ENCODE measurements around the gene SOAT2. TPM values are rescaled to one million over a fixed set of nuclear protein-coding genes. Genes with fewer than 3 reads are reported as not detected.
A peak's percentile ranks its signal among the peaks of the same experiment; 100 is the strongest.
"Not testable (repeated sequence)": the region's sequence is repeated elsewhere in the genome, so short reads cannot be mapped to it uniquely, and the experiment has no call there.

Gene SOAT2
- total and polyA plus RNA-seq, 4 donors = 0.21 TPM; not detected in 3

GRCh38 chr12:53095596-53095895 is 7.7 kb upstream of the SOAT2 start:
- H3K27me3 ChIP-seq (ENCODE audit: control insufficient read depth, insufficient read depth, low read length); H3K36me3 ChIP-seq (ENCODE audit: control insufficient read depth, insufficient read depth, low read length); H3K4me3 ChIP-seq (ENCODE audit: low read depth, low read length); DNase-seq (ENCODE audit: low read depth in 4 of 6, low spot score in 6 of 6); H3K9me3 ChIP-seq (ENCODE audit: control insufficient read depth, insufficient read depth, low read length): not testable (repeated sequence)
- Histone ChIP-seq H3K27ac (ENCODE audit: low read depth, low read length) (peak overlapping the region; percentile 54), H3K4me1 (ENCODE audit: control insufficient read depth, insufficient read depth, low read length) (peaks cover 36% of the 10 kb centered on the region)
- WGBS (ENCODE audit: insufficient coverage) = no CpG with 5 or more reads among the region's 3 CpGs

GRCh38 chr12:53096089-53096741 is 7.1 kb upstream of the SOAT2 start:
- Histone ChIP-seq H3K9me3 (ENCODE audit: control insufficient read depth, insufficient read depth, low read length) (no peaks in the 10 kb centered on the region), H3K27ac (ENCODE audit: low read depth, low read length) (peak overlapping the region; percentile 54), H3K4me3 (ENCODE audit: low read depth, low read length) (no peak overlapping the region), H3K4me1 (ENCODE audit: control insufficient read depth, insufficient read depth, low read length) (peaks cover 36% of the 10 kb centered on the region), H3K27me3 (ENCODE audit: control insufficient read depth, insufficient read depth, low read length) (peaks cover 6% of the 10 kb centered on the region), H3K36me3 (ENCODE audit: control insufficient read depth, insufficient read depth, low read length) (no peaks in the 10 kb centered on the region)
- DNase-seq (ENCODE audit: low read depth in 4 of 6, low spot score in 6 of 6) = peak in 2 of 6 donors; percentile 3 to 45
- WGBS (ENCODE audit: insufficient coverage) = 28% methylated on average over 6 of the region's 11 CpGs

GRCh38 chr12:53096759-53097158 is 6.5 kb upstream of the SOAT2 start:
- 11% methylated on average over 7 of the region's 9 CpGs for WGBS (ENCODE audit: insufficient coverage)
- Histone ChIP-seq H3K4me1 (ENCODE audit: control insufficient read depth, insufficient read depth, low read length) (peaks cover 36% of the 10 kb centered on the region), H3K27ac (ENCODE audit: low read depth, low read length) (peak overlapping the region; percentile 90)

GRCh38 chr12:53097207-53097563 is 6.1 kb upstream of the SOAT2 start:
- Histone ChIP-seq H3K27ac (ENCODE audit: low read depth, low read length) (peak overlapping the region; percentile 90), H3K36me3 (ENCODE audit: control insufficient read depth, insufficient read depth, low read length) (no peaks in the 10 kb centered on the region), H3K27me3 (ENCODE audit: control insufficient read depth, insufficient read depth, low read length) (peaks cover 6% of the 10 kb centered on the region), H3K4me1 (ENCODE audit: control insufficient read depth, insufficient read depth, low read length) (peaks cover 36% of the 10 kb centered on the region), H3K4me3 (ENCODE audit: low read depth, low read length) (peak overlapping the region; percentile 54), H3K9me3 (ENCODE audit: control insufficient read depth, insufficient read depth, low read length) (no peaks in the 10 kb centered on the region)
- DNase-seq (ENCODE audit: low read depth in 4 of 6, low spot score in 6 of 6) = peak in 3 of 6 donors; percentile 24 to 67 (median 57)
- WGBS (ENCODE audit: insufficient coverage) = 2% methylated on average over 5 of the region's 9 CpGs

More at GRCh38 chr12:53096759-53097158, 6.5 kb upstream of the SOAT2 start:
- peak in 2 of 6 donors; percentile 35 to 38 for DNase-seq (ENCODE audit: low read depth in 4 of 6, low spot score in 6 of 6)
- Histone ChIP-seq H3K27me3 (ENCODE audit: control insufficient read depth, insufficient read depth, low read length) (peaks cover 6% of the 10 kb centered on the region), H3K36me3 (ENCODE audit: control insufficient read depth, insufficient read depth, low read length) (no peaks in the 10 kb centered on the region), H3K9me3 (ENCODE audit: control insufficient read depth, insufficient read depth, low read length) (no peaks in the 10 kb centered on the region), H3K4me3 (ENCODE audit: low read depth, low read length) (peak overlapping the region; percentile 54)

GRCh38 chr12:53097564-53098353 is 5.5 kb upstream of the SOAT2 start, which contains the start of gene IGFBP6:
IGFBP6 (plus strand) TSS chr12:53097667; CDS start chr12:53097718, 51 bp downstream.
- 3% methylated on average over 48 of the region's 51 CpGs for WGBS (ENCODE audit: insufficient coverage)
- Histone ChIP-seq H3K27ac (ENCODE audit: low read depth, low read length) (peak within 1 kb of the TSS; percentile 90), H3K36me3 (ENCODE audit: control insufficient read depth, insufficient read depth, low read length) (no peaks in the 10 kb centered on the region), H3K9me3 (ENCODE audit: control insufficient read depth, insufficient read depth, low read length) (no peaks in the 10 kb centered on the region), H3K4me3 (ENCODE audit: low read depth, low read length) (peak within 1 kb of the TSS; percentile 54), H3K27me3 (ENCODE audit: control insufficient read depth, insufficient read depth, low read length) (peaks cover 6% of the 10 kb centered on the region), H3K4me1 (ENCODE audit: control insufficient read depth, insufficient read depth, low read length) (peaks cover 36% of the 10 kb centered on the region)
- DNase-seq (ENCODE audit: low read depth in 4 of 6, low spot score in 6 of 6) = peak in 4 of 6 donors; percentile 15 to 77 (median 60)

GRCh38 chr12:53098354-53098981 is 4.8 kb upstream of the SOAT2 start:
- peak in 1 of 6 donors; percentile 5 for DNase-seq (ENCODE audit: low read depth in 4 of 6, low spot score in 6 of 6)
- Histone ChIP-seq H3K27ac (ENCODE audit: low read depth, low read length) (peak overlapping the region; percentile 90), H3K4me3 (ENCODE audit: low read depth, low read length) (peak overlapping the region; percentile 54), H3K36me3 (ENCODE audit: control insufficient read depth, insufficient read depth, low read length) (no peaks in the 10 kb centered on the region), H3K9me3 (ENCODE audit: control insufficient read depth, insufficient read depth, low read length) (no peaks in the 10 kb centered on the region), H3K4me1 (ENCODE audit: control insufficient read depth, insufficient read depth, low read length) (peaks cover 36% of the 10 kb centered on the region), H3K27me3 (ENCODE audit: control insufficient read depth, insufficient read depth, low read length) (peaks cover 6% of the 10 kb centered on the region)
- 69% methylated on average over 6 of the region's 13 CpGs for WGBS (ENCODE audit: insufficient coverage)

- peaks cover 36% of the 10 kb centered on the region for H3K4me1 ChIP-seq (ENCODE audit: control insufficient read depth, insufficient read depth, low read length)
- no peaks in the 10 kb centered on the region for H3K36me3 ChIP-seq (ENCODE audit: control insufficient read depth, insufficient read depth, low read length)
- DNase-seq (ENCODE audit: low read depth in 4 of 6, low spot score in 6 of 6) = peak in 4 of 6 donors; percentile 43 to 88 (median 68)
- peak overlapping the region; percentile 90 for H3K27ac ChIP-seq (ENCODE audit: low read depth, low read length)
- WGBS (ENCODE audit: insufficient coverage) = 16% methylated on average over 5 of the region's 6 CpGs
- H3K27me3 ChIP-seq (ENCODE audit: control insufficient read depth, insufficient read depth, low read length) = peaks cover 6% of the 10 kb centered on the region
- H3K4me3 ChIP-seq (ENCODE audit: low read depth, low read length) = peak overlapping the region; percentile 26
- H3K9me3 ChIP-seq (ENCODE audit: control insufficient read depth, insufficient read depth, low read length) = no peaks in the 10 kb centered on the region
These were observed 4.0 kb upstream of the SOAT2 start for GRCh38 chr12:53099071-53099882.

GRCh38 chr12:53100466-53101151 is 2.7 kb upstream of the SOAT2 start:
- no peak for DNase-seq (ENCODE audit: low read depth in 4 of 6, low spot score in 6 of 6)
- Histone ChIP-seq H3K27me3 (ENCODE audit: control insufficient read depth, insufficient read depth, low read length) (peaks cover 6% of the 10 kb centered on the region), H3K4me1 (ENCODE audit: control insufficient read depth, insufficient read depth, low read length) (peaks cover 36% of the 10 kb centered on the region), H3K9me3 (ENCODE audit: control insufficient read depth, insufficient read depth, low read length) (no peaks in the 10 kb centered on the region), H3K27ac (ENCODE audit: low read depth, low read length) (no peak overlapping the region), H3K36me3 (ENCODE audit: control insufficient read depth, insufficient read depth, low read length) (no peaks in the 10 kb centered on the region), H3K4me3 (ENCODE audit: low read depth, low read length) (no peak overlapping the region)
- 83% methylated on average over 11 of the region's 13 CpGs for WGBS (ENCODE audit: insufficient coverage)

- Histone ChIP-seq H3K36me3 (ENCODE audit: control insufficient read depth, insufficient read depth, low read length) (no peaks in the 10 kb centered on the region), H3K27ac (ENCODE audit: low read depth, low read length) (no peak overlapping the region), H3K4me3 (ENCODE audit: low read depth, low read length) (no peak overlapping the region), H3K4me1 (ENCODE audit: control insufficient read depth, insufficient read depth, low read length) (peaks cover 32% of the 10 kb centered on the region), H3K27me3 (ENCODE audit: control insufficient read depth, insufficient read depth, low read length) (peaks cover 3% of the 10 kb centered on the region), H3K9me3 (ENCODE audit: control insufficient read depth, insufficient read depth, low read length) (no peaks in the 10 kb centered on the region)
- WGBS (ENCODE audit: insufficient coverage) = 76% methylated on average over 6 of the region's 7 CpGs
- no peak for DNase-seq (ENCODE audit: low read depth in 4 of 6, low spot score in 6 of 6)
These were observed 2.0 kb upstream of the SOAT2 start for GRCh38 chr12:53101266-53101665.
